C4-2B (cell line): Measurements from ENCODE around the gene CHST10.

Source experiments
- ZFX ChIP-seq: fragments of 450-650 bp; IDR thresholded peaks from 2 replicates; pipeline ENCODE4 v1.6.1; 2017
- TF ChIP-seq, protein P1 (sequence below): fragments of 450-650 bp; conservative IDR thresholded peaks from 2 replicates; pipeline ENCODE4 v1.5.1; 2017; ENCODE audit warnings: mild to moderate bottlenecking

DNA sequence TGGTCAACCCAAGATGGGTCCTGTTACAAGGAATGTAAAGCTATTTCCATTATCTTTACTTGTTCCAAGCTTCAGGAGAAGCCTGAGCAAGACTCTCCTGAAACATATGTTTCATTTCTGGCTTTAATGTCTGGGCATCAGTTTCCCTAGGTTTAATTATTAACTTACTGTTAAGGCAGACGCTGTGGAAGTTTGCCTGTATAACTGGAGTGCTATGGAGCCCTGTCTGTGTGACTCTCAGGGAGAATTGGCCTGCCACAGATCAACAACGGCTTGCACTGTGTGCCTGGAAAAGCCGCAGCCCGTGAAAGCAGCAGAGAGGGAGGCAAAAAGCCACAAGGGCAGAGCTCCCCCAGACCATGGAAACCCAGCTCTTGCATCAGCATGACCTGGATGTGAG, 73.0 kb downstream of the CHST10 start:
- TF ChIP-seq, protein P1, sequence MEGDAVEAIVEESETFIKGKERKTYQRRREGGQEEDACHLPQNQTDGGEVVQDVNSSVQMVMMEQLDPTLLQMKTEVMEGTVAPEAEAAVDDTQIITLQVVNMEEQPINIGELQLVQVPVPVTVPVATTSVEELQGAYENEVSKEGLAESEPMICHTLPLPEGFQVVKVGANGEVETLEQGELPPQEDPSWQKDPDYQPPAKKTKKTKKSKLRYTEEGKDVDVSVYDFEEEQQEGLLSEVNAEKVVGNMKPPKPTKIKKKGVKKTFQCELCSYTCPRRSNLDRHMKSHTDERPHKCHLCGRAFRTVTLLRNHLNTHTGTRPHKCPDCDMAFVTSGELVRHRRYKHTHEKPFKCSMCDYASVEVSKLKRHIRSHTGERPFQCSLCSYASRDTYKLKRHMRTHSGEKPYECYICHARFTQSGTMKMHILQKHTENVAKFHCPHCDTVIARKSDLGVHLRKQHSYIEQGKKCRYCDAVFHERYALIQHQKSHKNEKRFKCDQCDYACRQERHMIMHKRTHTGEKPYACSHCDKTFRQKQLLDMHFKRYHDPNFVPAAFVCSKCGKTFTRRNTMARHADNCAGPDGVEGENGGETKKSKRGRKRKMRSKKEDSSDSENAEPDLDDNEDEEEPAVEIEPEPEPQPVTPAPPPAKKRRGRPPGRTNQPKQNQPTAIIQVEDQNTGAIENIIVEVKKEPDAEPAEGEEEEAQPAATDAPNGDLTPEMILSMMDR = no peak
- no peak for TF ChIP-seq ZFX
